ENCODE results near the gene GPER1. TPM values are rescaled to one million over a fixed set of nuclear protein-coding genes. Genes with fewer than 3 reads are reported as not detected.

Gene GPER1
- total RNA-seq, 1 experiment from 2014 or later: 2.9 TPM

DNA sequence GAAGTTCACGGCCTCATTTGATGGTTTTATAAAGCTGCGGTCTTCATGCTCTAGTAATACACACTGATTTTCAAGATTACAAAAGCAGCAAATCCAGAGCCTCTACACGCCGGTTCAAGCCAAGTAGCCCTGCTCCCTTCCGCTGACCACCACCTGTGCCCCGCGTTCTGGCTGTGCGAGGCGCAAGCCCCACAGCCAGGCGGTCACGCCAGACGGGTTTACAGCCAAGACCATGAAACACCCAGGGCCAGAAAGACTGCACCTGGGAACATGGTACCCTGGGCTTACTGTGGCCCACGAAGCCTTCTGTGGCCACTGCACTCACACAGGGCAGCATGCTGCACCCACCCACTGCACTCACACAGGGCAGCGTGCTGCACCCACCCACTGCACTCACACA is 33.6 kb downstream of the GPER1 start:
- Histone ChIP-seq H3K9me3 (ENCODE audit: control insufficient read depth, insufficient read depth, low read depth, low read length) (no peaks in the 10 kb centered on the region), H3K27me3 (ENCODE audit: control insufficient read depth, insufficient read depth, low read length) (no peaks in the 10 kb centered on the region), H3K4me3 (ENCODE audit: low read depth in 2 of 2, low read length in 2 of 2) (no peak overlapping the region), H3K4me1 (ENCODE audit: control insufficient read depth, insufficient read depth, low read length) (peaks cover 2% of the 10 kb centered on the region; the same call in 1 of the 2 replicates), H3K36me3 (ENCODE audit: control insufficient read depth, insufficient read depth, low read length) (no peaks in the 10 kb centered on the region), H3K27ac (ENCODE audit: low read length) (no peak overlapping the region)
- intact Hi-C loops (cut with micrococcal nuclease; ENCODE audit: unreplicated experiment): no loop called here
- DNase-seq (ENCODE audit: low read depth, low spot score): no peak
- in situ Hi-C loops (cut with HindIII; ENCODE audit: low pct_unique_long_range_greater_than_20kb, low sequenced_read_pairs): no loop called here
- ChIA-PET CTCF (no interaction called here), POLR2A (no interaction called here)
- ATAC-seq: 0 out of 2 replicates have a peak, but pooled peaks have one; percentile 10
- BruUV-seq (replicated peaks): no TSS peak
- TF ChIP-seq SIN3A (IDR thresholded peaks at IDR 0.05; ENCODE audit: borderline replicate concordance, insufficient read depth, low read depth, low read length) (no peak), POLR2AphosphoS5 (IDR thresholded peaks at IDR 0.05; ENCODE audit: low read depth, low read length) (no peak)
- TF ChIP-seq, protein P1, sequence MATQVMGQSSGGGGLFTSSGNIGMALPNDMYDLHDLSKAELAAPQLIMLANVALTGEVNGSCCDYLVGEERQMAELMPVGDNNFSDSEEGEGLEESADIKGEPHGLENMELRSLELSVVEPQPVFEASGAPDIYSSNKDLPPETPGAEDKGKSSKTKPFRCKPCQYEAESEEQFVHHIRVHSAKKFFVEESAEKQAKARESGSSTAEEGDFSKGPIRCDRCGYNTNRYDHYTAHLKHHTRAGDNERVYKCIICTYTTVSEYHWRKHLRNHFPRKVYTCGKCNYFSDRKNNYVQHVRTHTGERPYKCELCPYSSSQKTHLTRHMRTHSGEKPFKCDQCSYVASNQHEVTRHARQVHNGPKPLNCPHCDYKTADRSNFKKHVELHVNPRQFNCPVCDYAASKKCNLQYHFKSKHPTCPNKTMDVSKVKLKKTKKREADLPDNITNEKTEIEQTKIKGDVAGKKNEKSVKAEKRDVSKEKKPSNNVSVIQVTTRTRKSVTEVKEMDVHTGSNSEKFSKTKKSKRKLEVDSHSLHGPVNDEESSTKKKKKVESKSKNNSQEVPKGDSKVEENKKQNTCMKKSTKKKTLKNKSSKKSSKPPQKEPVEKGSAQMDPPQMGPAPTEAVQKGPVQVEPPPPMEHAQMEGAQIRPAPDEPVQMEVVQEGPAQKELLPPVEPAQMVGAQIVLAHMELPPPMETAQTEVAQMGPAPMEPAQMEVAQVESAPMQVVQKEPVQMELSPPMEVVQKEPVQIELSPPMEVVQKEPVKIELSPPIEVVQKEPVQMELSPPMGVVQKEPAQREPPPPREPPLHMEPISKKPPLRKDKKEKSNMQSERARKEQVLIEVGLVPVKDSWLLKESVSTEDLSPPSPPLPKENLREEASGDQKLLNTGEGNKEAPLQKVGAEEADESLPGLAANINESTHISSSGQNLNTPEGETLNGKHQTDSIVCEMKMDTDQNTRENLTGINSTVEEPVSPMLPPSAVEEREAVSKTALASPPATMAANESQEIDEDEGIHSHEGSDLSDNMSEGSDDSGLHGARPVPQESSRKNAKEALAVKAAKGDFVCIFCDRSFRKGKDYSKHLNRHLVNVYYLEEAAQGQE (IDR thresholded peaks at IDR 0.05; ENCODE audit: insufficient read depth in 1 of 2, low read depth in 2 of 2, low read length in 1 of 2): no peak
- TF ChIP-seq, protein P2, sequence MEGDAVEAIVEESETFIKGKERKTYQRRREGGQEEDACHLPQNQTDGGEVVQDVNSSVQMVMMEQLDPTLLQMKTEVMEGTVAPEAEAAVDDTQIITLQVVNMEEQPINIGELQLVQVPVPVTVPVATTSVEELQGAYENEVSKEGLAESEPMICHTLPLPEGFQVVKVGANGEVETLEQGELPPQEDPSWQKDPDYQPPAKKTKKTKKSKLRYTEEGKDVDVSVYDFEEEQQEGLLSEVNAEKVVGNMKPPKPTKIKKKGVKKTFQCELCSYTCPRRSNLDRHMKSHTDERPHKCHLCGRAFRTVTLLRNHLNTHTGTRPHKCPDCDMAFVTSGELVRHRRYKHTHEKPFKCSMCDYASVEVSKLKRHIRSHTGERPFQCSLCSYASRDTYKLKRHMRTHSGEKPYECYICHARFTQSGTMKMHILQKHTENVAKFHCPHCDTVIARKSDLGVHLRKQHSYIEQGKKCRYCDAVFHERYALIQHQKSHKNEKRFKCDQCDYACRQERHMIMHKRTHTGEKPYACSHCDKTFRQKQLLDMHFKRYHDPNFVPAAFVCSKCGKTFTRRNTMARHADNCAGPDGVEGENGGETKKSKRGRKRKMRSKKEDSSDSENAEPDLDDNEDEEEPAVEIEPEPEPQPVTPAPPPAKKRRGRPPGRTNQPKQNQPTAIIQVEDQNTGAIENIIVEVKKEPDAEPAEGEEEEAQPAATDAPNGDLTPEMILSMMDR (IDR thresholded peaks at IDR 0.05): no peak

DNA sequence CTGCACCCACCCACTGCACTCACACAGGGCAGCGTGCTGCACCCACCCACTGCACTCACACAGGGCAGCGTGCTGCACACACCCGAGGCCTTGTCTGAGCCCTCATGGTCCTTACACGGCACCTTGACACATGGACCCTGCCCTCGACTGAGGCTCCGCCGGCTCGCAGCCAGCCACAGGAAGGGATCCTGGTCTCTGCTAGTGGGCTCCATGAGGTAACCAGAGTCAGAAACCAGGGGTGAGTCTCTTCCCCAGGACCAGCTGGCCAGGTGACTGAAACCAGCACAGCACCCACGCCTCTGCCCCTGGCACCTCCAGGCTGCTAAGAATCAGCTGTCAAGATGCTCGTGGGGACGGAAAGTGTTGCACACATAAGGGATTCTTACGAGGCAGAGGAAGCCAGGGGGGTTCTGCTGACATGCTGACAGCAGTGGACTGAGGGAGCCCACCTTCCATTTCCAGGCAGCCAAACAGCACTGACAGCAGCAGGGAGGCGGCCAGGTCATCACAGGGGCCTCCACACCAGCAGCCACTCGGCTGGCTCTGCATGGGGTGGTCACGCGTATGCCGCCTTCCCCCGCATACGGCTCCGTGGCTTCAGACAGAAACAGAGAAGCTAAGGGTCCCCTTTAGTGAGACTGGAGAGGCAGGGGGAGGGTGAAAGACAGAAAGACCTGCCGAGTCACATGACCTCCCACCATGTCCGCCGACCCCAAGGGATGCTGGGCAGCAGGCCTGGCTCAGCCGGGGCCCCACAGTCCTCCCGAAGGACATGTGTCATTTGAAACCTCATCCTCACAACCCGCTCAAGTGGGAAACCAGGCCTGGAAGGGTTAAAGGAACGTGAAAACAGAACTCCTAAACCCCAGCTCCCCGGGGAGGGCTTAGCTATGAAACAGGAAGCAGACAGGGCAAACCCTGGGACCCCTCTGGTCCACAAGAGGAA is 34.2 kb downstream of the GPER1 start:
- H3K36me3 ChIP-seq (ENCODE audit: control insufficient read depth, insufficient read depth, low read length): no peaks in the 10 kb centered on the region
- no peak overlapping the region for H3K27ac ChIP-seq (ENCODE audit: low read length)
- no peaks in the 10 kb centered on the region for H3K9me3 ChIP-seq (ENCODE audit: control insufficient read depth, insufficient read depth, low read depth, low read length)
- ATAC-seq (0 out of 2 replicates have a peak, but pooled peaks have one; percentile 24), DNase-seq (ENCODE audit: low read depth, low spot score) (no peak)
- in situ Hi-C loops (cut with HindIII; ENCODE audit: low pct_unique_long_range_greater_than_20kb, low sequenced_read_pairs): no loop called here
- BruUV-seq (replicated peaks): no TSS peak
- no peaks in the 10 kb centered on the region for H3K27me3 ChIP-seq (ENCODE audit: control insufficient read depth, insufficient read depth, low read length)
- TF ChIP-seq, protein P2 (IDR thresholded peaks at IDR 0.05): no peak
- TF ChIP-seq, protein P1 (IDR thresholded peaks at IDR 0.05; ENCODE audit: insufficient read depth in 1 of 2, low read depth in 2 of 2, low read length in 1 of 2): no peak
- no peak for TF ChIP-seq SIN3A (IDR thresholded peaks at IDR 0.05; ENCODE audit: borderline replicate concordance, insufficient read depth, low read depth, low read length)
- TF ChIP-seq TCF7L2 (IDR thresholded peaks at IDR 0.05; ENCODE audit: low read depth, low read length): no peak
- no peak for TF ChIP-seq POLR2AphosphoS5 (IDR thresholded peaks at IDR 0.05; ENCODE audit: low read depth, low read length)
- intact Hi-C loops (cut with micrococcal nuclease; ENCODE audit: unreplicated experiment): no loop called here
- no peak overlapping the region for H3K4me3 ChIP-seq (ENCODE audit: low read depth in 2 of 2, low read length in 2 of 2)
- ChIA-PET POLR2A (interaction anchor here (1.1 kb wide), 1 partner anchor 17 kb away, joined by 3 read pairs; no protein-coding TSS in a partner anchor), CTCF (no interaction called here)
- H3K4me1 ChIP-seq (ENCODE audit: control insufficient read depth, insufficient read depth, low read length): peaks cover 2% of the 10 kb centered on the region; the same call in 1 of the 2 replicates

All from Panc1 (cell line).